NB4 (cell line): Measurements from ENCODE around the gene POU3F1.

Source experiments
- CTCF ChIP-seq: IDR thresholded peaks from one replicate; pipeline ENCODE4 v1.5.1; 2012; ENCODE audit warnings: low read depth, low read length
- POLR2A ChIP-seq: IDR thresholded peaks from 2 replicates; pipeline ENCODE4 v1.6.1; 2011; ENCODE audit warnings: mild to moderate bottlenecking; ENCODE audit not compliant: insufficient read length; ENCODE audit errors: extremely low read depth

- TF ChIP-seq CTCF (no peak), POLR2A (no peak)
Observed at GRCh38 chr1:38075191-38075590, 28.6 kb upstream of the POU3F1 start.
